Activated CD4-positive, alpha-beta T cell treated with anti-CD3 and anti-CD28 coated beads, Interleukin-2, Interleukin-6, amounts not matched to agents 100 ng/mL and 50 ng/mL, durations not matched to agents 16 hours and 8 hours (primary cell): ENCODE data around the gene C20orf141.
"Not testable (repeated sequence)": the region's sequence is repeated elsewhere in the genome, so short reads cannot be mapped to it uniquely, and the experiment has no call there.

ENCODE experiments used
- DNase-seq: peaks from one replicate; pipeline ENCODE4 v3.0.0-alpha.2; 2020

Gene C20orf141

GRCh38 chr20:2820896-2821869, 6.4 kb downstream of the C20orf141 start:
- DNase-seq, result no peak

GRCh38 chr20:2822073-2822472, 7.3 kb downstream of the C20orf141 start:
- peak; percentile 54 for DNase-seq

- no peak for DNase-seq
Measured at GRCh38 chr20:2825761-2826160, 11.0 kb downstream of the C20orf141 start.

GRCh38 chr20:2826655-2827054, 11.9 kb downstream of the C20orf141 start:
- no peak for DNase-seq

GRCh38 chr20:2829376-2829775, 14.6 kb downstream of the C20orf141 start:
- no peak for DNase-seq

GRCh38 chr20:2831206-2831605, 16.4 kb downstream of the C20orf141 start:
- DNase-seq, result not testable (repeated sequence)

GRCh38 chr20:2833761-2834160, 19.0 kb downstream of the C20orf141 start:
- no peak for DNase-seq

GRCh38 chr20:2834401-2835110, 19.8 kb downstream of the C20orf141 start:
- DNase-seq, result no peak

GRCh38 chr20:2835331-2835796, 20.6 kb downstream of the C20orf141 start:
- DNase-seq, result no peak

- DNase-seq, result no peak
Measured at GRCh38 chr20:2836035-2836434, 21.2 kb downstream of the C20orf141 start.

GRCh38 chr20:2837221-2837960, 22.6 kb downstream of the C20orf141 start:
- DNase-seq, result no peak

- no peak for DNase-seq
Measured at GRCh38 chr20:2838170-2838797, 23.5 kb downstream of the C20orf141 start.

GRCh38 chr20:2838847-2839671, 24.3 kb downstream of the C20orf141 start:
- DNase-seq, result no peak

- DNase-seq, result no peak
Measured at GRCh38 chr20:2839732-2840137, 24.9 kb downstream of the C20orf141 start.

GRCh38 chr20:2840138-2840966, 25.6 kb downstream of the C20orf141 start, which contains the start of the genes PCED1A and VPS16:
TSS of gene PCED1A (minus strand) at chr20:2840655. CDS start at chr20:2839912, 743 bp downstream.
TSS of gene VPS16 (plus strand) at chr20:2840745. CDS start at chr20:2840775, 30 bp downstream.
- DNase-seq, result peak; percentile 92

- peak; percentile 50 for DNase-seq
Measured at GRCh38 chr20:2840967-2841531, 26.3 kb downstream of the C20orf141 start.

GRCh38 chr20:2845607-2846006, 30.8 kb downstream of the C20orf141 start:
- peak; percentile 29 for DNase-seq

- DNase-seq, result no peak
Measured at GRCh38 chr20:2846698-2847097, 31.9 kb downstream of the C20orf141 start.

GRCh38 chr20:2847802-2848201, 33.0 kb downstream of the C20orf141 start:
- no peak for DNase-seq

GRCh38 chr20:2849529-2849928, 34.7 kb downstream of the C20orf141 start:
- DNase-seq, result no peak
